KMS-11 (cell line): ENCODE measurements around the gene PPM1H.

Experiments used
- H2AFZ ChIP-seq: fragments of 200-600 bp; sonication (generic); 2 replicates; pipeline ENCODE4 v1.6.1; 2016; ENCODE audit warnings: antibody characterized with exemption, mixed run types, low read depth
- H3K27ac ChIP-seq: fragments of 200-600 bp; sonication (generic); 2 replicates; pipeline ENCODE4 v1.6.1; 2016; ENCODE audit warnings: mild to moderate bottlenecking, mixed run types
- H3K27me3 ChIP-seq: fragments of 200-600 bp; sonication (generic); 2 replicates; pipeline ENCODE4 v1.6.1; 2017; ENCODE audit warnings: mild to moderate bottlenecking, low read depth, mixed run types, moderate library complexity; ENCODE audit not compliant: insufficient read depth
- H3K36me3 ChIP-seq: fragments of 200-600 bp; sonication (generic); 2 replicates; pipeline ENCODE4 v1.6.1; 2017; ENCODE audit warnings: mild to moderate bottlenecking, mixed run types; ENCODE audit not compliant: insufficient read depth
- H3K4me1 ChIP-seq: fragments of 200-600 bp; sonication (generic); 2 replicates; pipeline ENCODE4 v1.6.1; 2016; ENCODE audit warnings: mild to moderate bottlenecking, low read depth, mixed run types; ENCODE audit not compliant: poor library complexity, severe bottlenecking
- H3K4me2 ChIP-seq: fragments of 200-600 bp; sonication (generic); 2 replicates; pipeline ENCODE4 v1.7.0; 2016; ENCODE audit warnings: mild to moderate bottlenecking, mixed run types
- H3K4me3 ChIP-seq: fragments of 200-600 bp; sonication (generic); IDR thresholded peaks from 2 replicates; pipeline ENCODE4 v1.6.1; 2017; ENCODE audit warnings: low read depth, low read length, mixed read lengths; ENCODE audit not compliant: insufficient read depth
- H3K79me2 ChIP-seq: fragments of 200-600 bp; sonication (generic); 2 replicates; pipeline ENCODE4 v1.6.1; 2016; ENCODE audit warnings: low read depth, mixed run types; ENCODE audit not compliant: insufficient read depth
- H3K9ac ChIP-seq: fragments of 200-600 bp; sonication (generic); 2 replicates; pipeline ENCODE4 v1.6.1; 2016; ENCODE audit warnings: mild to moderate bottlenecking, mixed run types
- H4K20me1 ChIP-seq: fragments of 200-600 bp; sonication (generic); 2 replicates; pipeline ENCODE4 v1.6.1; 2016; ENCODE audit warnings: mild to moderate bottlenecking, mixed run types; ENCODE audit not compliant: insufficient read depth
- TF ChIP-seq, protein P1 (sequence below): fragments of 200-600 bp; sonication (generic); conservative IDR thresholded peaks from 2 replicates; pipeline ENCODE4 v1.6.1; 2017; ENCODE audit warnings: low read depth, mild to moderate bottlenecking, antibody characterized with exemption, low read length, moderate library complexity, mixed read lengths

The PPM1H gene

DNA sequence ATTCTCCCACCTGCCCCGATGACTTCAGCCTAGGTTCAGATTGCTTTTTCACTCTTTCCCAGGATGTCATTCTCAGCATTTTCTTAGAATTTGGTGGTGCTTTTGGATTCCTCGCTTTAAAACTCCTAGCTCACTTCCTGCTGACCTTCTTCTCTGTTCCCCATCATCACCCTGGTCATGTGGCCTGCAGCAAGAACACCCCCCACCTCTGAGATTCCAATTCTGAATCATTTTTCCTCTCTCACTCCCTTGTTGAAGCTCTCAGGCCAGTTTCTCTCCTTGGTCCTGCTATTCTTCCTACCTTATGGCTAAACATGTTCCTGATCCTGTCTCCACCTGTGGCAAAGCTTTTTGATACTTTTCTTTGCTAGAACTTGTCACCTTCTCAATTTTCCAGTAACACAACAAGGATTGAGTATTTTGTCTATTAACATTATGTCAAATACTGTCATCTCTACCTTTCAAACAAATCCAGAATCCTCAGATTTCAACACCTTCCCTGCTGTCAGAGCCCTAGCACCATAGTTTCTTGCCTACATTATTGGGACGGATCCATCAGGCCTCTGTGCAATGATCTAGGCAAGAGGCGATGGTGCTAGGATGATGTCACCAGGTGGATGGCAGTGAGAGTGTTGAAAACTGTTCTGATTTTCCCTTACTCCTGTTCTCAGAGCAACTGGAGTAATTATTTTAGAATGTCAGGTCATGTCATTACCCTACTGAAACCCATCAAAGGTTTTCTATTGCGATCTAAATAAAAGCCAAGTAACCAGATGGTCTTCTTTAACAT is 234.7 kb downstream of the PPM1H start:
- Histone ChIP-seq H3K4me2 (no peak overlapping the region), H4K20me1 (no peaks in the 10 kb centered on the region), H3K4me3 (no peak overlapping the region), H2AFZ (no peak overlapping the region), H3K27me3 (no peaks in the 10 kb centered on the region), H3K36me3 (no peaks in the 10 kb centered on the region), H3K9ac (no peak overlapping the region), H3K27ac (no peak overlapping the region), H3K79me2 (no peaks in the 10 kb centered on the region), H3K4me1 (no peaks in the 10 kb centered on the region)
- TF ChIP-seq, protein P1, sequence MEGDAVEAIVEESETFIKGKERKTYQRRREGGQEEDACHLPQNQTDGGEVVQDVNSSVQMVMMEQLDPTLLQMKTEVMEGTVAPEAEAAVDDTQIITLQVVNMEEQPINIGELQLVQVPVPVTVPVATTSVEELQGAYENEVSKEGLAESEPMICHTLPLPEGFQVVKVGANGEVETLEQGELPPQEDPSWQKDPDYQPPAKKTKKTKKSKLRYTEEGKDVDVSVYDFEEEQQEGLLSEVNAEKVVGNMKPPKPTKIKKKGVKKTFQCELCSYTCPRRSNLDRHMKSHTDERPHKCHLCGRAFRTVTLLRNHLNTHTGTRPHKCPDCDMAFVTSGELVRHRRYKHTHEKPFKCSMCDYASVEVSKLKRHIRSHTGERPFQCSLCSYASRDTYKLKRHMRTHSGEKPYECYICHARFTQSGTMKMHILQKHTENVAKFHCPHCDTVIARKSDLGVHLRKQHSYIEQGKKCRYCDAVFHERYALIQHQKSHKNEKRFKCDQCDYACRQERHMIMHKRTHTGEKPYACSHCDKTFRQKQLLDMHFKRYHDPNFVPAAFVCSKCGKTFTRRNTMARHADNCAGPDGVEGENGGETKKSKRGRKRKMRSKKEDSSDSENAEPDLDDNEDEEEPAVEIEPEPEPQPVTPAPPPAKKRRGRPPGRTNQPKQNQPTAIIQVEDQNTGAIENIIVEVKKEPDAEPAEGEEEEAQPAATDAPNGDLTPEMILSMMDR, result no peak

- H3K27ac ChIP-seq, result no peak overlapping the region
- no peaks in the 10 kb centered on the region for H3K79me2 ChIP-seq
- no peaks in the 10 kb centered on the region for H4K20me1 ChIP-seq
- H3K36me3 ChIP-seq, result no peaks in the 10 kb centered on the region
- no peak overlapping the region for H2AFZ ChIP-seq
- no peaks in the 10 kb centered on the region for H3K27me3 ChIP-seq
- no peak overlapping the region for H3K9ac ChIP-seq
- TF ChIP-seq, protein P1, result no peak
- no peaks in the 10 kb centered on the region for H3K4me1 ChIP-seq
- H3K4me2 ChIP-seq, result no peak overlapping the region
- no peak overlapping the region for H3K4me3 ChIP-seq
Observed at GRCh38 chr12:62698701-62699101, 236.2 kb downstream of the PPM1H start.

DNA sequence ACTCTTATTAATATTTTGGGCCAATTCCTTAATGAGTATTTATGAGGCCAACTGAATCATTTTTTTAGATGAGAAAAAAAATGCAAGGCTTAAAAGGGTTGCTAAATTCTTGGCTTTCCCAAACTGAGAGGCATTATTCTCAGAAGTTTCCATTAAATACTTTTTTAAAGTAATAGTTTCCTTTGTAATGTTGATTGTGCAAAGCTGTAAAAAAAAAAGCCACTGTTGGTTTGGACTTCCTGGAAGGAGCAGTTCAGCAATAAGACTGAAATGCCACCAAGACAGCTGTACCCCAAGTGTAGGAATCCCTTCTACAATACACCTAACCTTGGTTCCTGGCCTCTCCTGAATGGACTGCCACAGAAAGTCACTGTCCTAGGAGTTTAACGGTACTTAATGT is 237.1 kb downstream of the PPM1H start:
- H3K27ac ChIP-seq, result no peak overlapping the region

DNA sequence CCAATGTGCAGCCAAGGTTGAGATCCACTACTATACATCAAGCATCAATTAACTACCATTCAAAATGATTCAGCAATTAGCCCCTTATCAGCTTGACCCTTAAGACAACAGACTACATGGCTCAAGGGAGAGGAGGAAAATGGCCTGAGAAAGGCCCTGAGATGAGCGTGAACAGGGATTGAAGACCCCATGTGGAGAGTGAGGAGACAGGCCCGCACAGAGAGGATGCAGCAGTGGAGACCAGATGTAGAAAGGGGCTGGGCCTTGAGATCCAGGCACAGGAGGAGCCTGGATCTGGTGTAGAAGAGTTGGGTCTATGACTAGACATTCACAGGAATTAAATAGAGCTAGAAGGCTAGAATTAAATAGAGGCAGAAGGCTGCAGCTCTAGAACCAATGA is 239.3 kb downstream of the PPM1H start:
- no peaks in the 10 kb centered on the region for H3K27me3 ChIP-seq
- H3K4me2 ChIP-seq, result no peak overlapping the region
- no peak overlapping the region for H2AFZ ChIP-seq
- no peaks in the 10 kb centered on the region for H4K20me1 ChIP-seq
- TF ChIP-seq, protein P1, result no peak
- no peak overlapping the region for H3K9ac ChIP-seq
- H3K4me1 ChIP-seq, result no peaks in the 10 kb centered on the region
- H3K27ac ChIP-seq, result no peak overlapping the region
- no peaks in the 10 kb centered on the region for H3K36me3 ChIP-seq
- H3K79me2 ChIP-seq, result no peaks in the 10 kb centered on the region
- H3K4me3 ChIP-seq, result no peak overlapping the region

More for the DNA sequence above, 237.1 kb downstream of the PPM1H start:
- TF ChIP-seq, protein P1, result no peak
- Histone ChIP-seq H3K4me1 (no peaks in the 10 kb centered on the region), H4K20me1 (no peaks in the 10 kb centered on the region), H3K9ac (no peak overlapping the region), H3K4me3 (no peak overlapping the region), H3K4me2 (no peak overlapping the region), H3K27me3 (no peaks in the 10 kb centered on the region), H2AFZ (no peak overlapping the region), H3K79me2 (no peaks in the 10 kb centered on the region), H3K36me3 (no peaks in the 10 kb centered on the region)
